BLaER1 treated with 17β-estradiol and CSF1 and Interleukin-3, amounts not matched to agents 10 nM and 100 nM (cell line): ENCODE measurements around the gene SEMA6A.

ENCODE experiments used
- H3K27ac ChIP-seq, 11 experiments: shearing (Covaris generic); formaldehyde crosslinking; 2 replicates each; pipeline ENCODE4 v1.8.1; 2022
- H3K27me3 ChIP-seq, 11 experiments: shearing (Covaris generic); formaldehyde crosslinking; 2 replicates each; pipeline ENCODE4 v1.8.1; 2022
- H3K36me3 ChIP-seq, 11 experiments: shearing (Covaris generic); formaldehyde crosslinking; 2 replicates each; pipeline ENCODE4 v1.8.1; 2022
- H3K4me1 ChIP-seq, 10 experiments: shearing (Covaris generic); formaldehyde crosslinking; 2 replicates each; pipeline ENCODE4 v1.8.1; 2022
- H3K4me2 ChIP-seq, 11 experiments: shearing (Covaris generic); formaldehyde crosslinking; 2 replicates each; pipeline ENCODE4 v1.8.1; 2022
- H3K4me3 ChIP-seq, 10 experiments: shearing (Covaris generic); formaldehyde crosslinking; 2 replicates each; pipeline ENCODE4 v1.8.1; 2022
- H3K9ac ChIP-seq, 11 experiments: shearing (Covaris generic); formaldehyde crosslinking; 2 replicates each; pipeline ENCODE4 v1.8.1; 2022
- H3K9me3 ChIP-seq, 11 experiments: shearing (Covaris generic); formaldehyde crosslinking; replicated peaks in 1 of 11; 2 replicates each; pipeline ENCODE4 v1.8.1; 2022
- H4K20me1 ChIP-seq, 11 experiments: shearing (Covaris generic); formaldehyde crosslinking; 2 replicates each; pipeline ENCODE4 v1.8.1; 2022
- Cebpa-rat ChIP-seq, 11 experiments: shearing (Covaris generic); IDR thresholded peaks; 2 replicates each; pipeline ENCODE4 v1.8.1; 2022

The SEMA6A gene

DNA sequence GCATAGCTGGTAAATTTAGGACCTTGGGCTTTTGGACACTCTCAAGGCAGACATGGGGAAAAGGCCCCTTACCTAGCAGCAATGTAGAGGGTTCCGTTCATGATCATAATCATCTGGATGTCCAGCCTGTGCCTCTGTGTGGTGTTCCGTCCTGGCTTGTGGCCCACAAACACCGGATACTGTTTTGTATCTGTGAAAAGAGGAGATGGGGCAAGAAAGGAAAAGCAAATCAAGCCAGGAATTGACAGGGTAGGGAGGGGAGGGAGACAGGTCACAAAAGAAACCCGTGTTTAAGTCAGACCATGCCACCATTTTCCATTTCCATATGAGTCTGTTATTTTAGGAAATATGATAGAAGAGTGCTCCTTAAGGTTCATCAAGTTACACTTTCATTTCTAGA, 72.5 kb downstream of the SEMA6A start:
- no peaks in the 10 kb centered on the region for H3K36me3 ChIP-seq
- no peak overlapping the region for H3K27ac ChIP-seq
- H3K4me1 ChIP-seq, result no peaks in the 10 kb centered on the region
- H3K9ac ChIP-seq, result no peak overlapping the region
- no peak overlapping the region for H3K4me3 ChIP-seq
- H4K20me1 ChIP-seq, result no peaks in the 10 kb centered on the region
- H3K27me3 ChIP-seq, result no peaks in the 10 kb centered on the region
- H3K4me2 ChIP-seq, result no peak overlapping the region
- TF ChIP-seq Cebpa-rat (IDR thresholded peaks at IDR 0.05), result no peak
- H3K9me3 ChIP-seq, result no peaks in the 10 kb centered on the region

DNA sequence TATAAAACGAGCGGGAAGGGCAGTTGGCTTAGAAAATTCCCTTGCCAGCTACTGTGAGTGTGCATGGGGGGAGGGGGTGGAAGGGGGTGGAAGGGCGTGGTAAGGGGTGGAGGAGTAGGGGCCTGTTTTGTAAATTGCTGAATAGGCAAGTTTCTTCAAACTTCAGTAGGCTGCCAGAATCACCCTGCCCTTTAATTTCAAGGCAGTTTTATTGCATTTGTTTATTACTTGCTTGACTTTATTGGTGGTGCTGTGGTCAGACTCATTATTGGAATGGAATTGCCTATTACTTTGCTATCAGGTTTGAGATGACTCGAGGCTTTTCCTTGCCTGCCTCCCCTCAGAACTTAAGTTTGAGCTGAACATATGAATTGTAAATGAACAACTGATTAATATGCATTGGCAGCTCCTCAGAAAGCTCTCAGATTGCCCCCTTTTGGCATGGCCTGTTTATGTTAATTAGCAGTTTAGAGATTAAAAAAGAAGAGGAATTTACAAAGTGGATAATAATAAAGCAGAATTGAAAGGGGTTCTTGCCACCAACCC, 76.0 kb downstream of the SEMA6A start:
- no peak overlapping the region for H3K27ac ChIP-seq
- H3K4me2 ChIP-seq, result no peak overlapping the region
- no peak overlapping the region for H3K4me3 ChIP-seq
- no peaks in the 10 kb centered on the region for H4K20me1 ChIP-seq
- H3K36me3 ChIP-seq, result no peaks in the 10 kb centered on the region
- H3K4me1 ChIP-seq, result peaks cover 0 to 30% (median 22%) of the 10 kb centered on the region in 10 experiments; a peak in 16 of 20 replicates
- no peaks in the 10 kb centered on the region; a peak in 1 of 22 replicates for H3K9me3 ChIP-seq
- no peaks in the 10 kb centered on the region for H3K27me3 ChIP-seq
- no peak overlapping the region for H3K9ac ChIP-seq
- TF ChIP-seq Cebpa-rat (IDR thresholded peaks at IDR 0.05), result no peak

DNA sequence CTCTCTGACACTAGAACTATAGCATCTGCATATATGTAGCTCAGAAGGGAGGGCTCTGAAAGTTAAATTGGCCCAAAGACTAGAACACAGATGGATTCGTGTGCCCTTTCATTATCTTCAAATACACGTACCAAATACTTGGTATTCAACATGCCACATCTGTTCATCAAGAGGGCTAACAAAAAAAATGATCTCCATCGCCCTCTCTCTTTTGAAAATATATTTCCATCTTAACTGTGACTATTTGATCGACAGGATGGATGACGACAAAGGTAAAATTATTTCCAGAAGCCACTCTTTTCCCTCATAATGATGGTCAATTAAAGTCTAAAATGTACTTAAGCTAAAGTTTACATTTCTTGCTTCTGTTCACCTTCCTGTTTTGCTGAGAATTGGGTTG, 77.0 kb downstream of the SEMA6A start:
- Histone ChIP-seq H4K20me1 (no peaks in the 10 kb centered on the region), H3K36me3 (no peaks in the 10 kb centered on the region), H3K4me3 (no peak overlapping the region)

DNA sequence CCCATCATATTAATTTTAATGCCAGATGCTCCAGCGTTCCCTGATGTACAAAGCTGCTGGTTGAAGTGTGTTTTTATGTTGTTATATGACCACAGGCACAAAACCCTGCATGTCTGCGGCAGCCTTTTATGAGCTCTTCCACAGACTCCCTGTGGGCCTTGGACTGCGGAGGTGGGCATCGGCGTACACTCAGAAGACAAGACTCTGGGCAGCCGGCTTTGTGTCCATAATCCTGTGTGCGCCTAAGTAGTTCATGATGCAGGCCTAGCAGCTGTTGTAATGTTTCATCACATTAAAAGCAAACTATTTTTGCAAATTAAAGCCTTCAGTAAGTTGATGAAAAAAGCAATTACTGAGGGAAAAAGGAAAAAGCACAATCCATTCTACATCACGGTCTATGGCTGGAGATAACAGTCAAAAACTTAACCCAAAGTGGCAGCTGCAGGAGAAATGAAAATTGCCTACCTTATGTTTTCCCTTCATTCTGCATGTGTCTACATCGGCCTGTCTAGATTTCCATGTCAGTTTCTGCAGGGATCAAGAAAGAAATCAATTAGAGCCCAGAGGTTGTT, 78.8 kb downstream of the SEMA6A start:
- H3K9ac ChIP-seq, result no peak overlapping the region
- H3K4me2 ChIP-seq, result peak overlapping the region in 8 of 11 experiments; percentile 38 to 79 (median 64); a peak in 16 of 22 replicates
- peaks cover 21 to 58% (median 46%) of the 10 kb centered on the region in 10 experiments for H3K4me1 ChIP-seq
- H3K27ac ChIP-seq, result no peak overlapping the region
- H3K9me3 ChIP-seq, result no peaks in the 10 kb centered on the region; a peak in 1 of 22 replicates
- H3K4me3 ChIP-seq, result no peak overlapping the region
- TF ChIP-seq Cebpa-rat (IDR thresholded peaks at IDR 0.05), result no peak
- no peaks in the 10 kb centered on the region for H4K20me1 ChIP-seq
- H3K36me3 ChIP-seq, result no peaks in the 10 kb centered on the region
- no peaks in the 10 kb centered on the region for H3K27me3 ChIP-seq

More for the DNA sequence above, 77.0 kb downstream of the SEMA6A start:
- H3K4me1 ChIP-seq, result peaks cover 4 to 40% (median 28%) of the 10 kb centered on the region in 10 experiments
- TF ChIP-seq Cebpa-rat (IDR thresholded peaks at IDR 0.05), result no peak
- H3K9ac ChIP-seq, result no peak overlapping the region
- no peaks in the 10 kb centered on the region for H3K27me3 ChIP-seq
- H3K9me3 ChIP-seq, result no peaks in the 10 kb centered on the region; a peak in 1 of 22 replicates
- no peak overlapping the region for H3K4me2 ChIP-seq
- no peak overlapping the region for H3K27ac ChIP-seq

DNA sequence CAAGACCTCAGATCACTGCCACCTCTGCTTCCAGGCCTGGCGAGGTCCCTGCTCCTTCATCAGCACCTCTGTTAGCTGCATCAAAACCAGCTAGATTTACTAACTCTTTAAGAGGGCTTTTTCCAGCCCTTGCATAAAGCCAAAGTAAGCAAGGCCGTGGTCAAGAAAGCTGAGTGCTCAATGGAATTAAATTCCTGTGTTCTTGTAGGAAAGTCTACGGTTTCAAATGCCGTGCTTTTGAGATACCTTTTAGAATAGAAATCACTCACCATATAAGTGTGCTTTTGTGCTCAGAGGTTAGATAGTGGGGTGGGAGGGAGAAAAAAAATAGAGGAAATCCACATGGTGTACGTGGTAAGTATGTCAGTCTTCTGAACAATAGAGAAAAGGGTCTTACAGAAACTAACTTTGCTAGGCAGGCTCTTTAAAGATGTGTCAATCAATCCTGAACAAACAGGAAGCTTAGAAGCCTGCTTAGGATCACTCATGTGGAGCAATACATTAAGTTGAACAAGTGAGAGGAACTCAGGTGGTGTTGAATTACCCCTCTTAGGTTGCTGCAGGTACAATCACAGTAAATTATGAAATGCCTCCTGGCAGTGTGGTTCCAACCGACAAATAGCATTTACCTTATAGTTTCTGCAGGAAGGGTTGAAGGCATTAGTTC, 79.7 kb downstream of the SEMA6A start:
- H3K4me1 ChIP-seq, result peaks cover 21 to 66% (median 53%) of the 10 kb centered on the region in 10 experiments
- H3K9ac ChIP-seq, result no peak overlapping the region
- H3K4me2 ChIP-seq, result peak overlapping the region in 9 of 11 experiments; percentile 10 to 79 (median 61); a peak in 18 of 22 replicates
- no peaks in the 10 kb centered on the region; a peak in 1 of 22 replicates for H3K9me3 ChIP-seq
- peak overlapping the region in 2 of 11 experiments; percentile 26 to 36; a peak in 2 of 22 replicates for H3K27ac ChIP-seq
- no peak for TF ChIP-seq Cebpa-rat (IDR thresholded peaks at IDR 0.05)
- H4K20me1 ChIP-seq, result no peaks in the 10 kb centered on the region
- no peak overlapping the region for H3K4me3 ChIP-seq
- H3K27me3 ChIP-seq, result no peaks in the 10 kb centered on the region
- H3K36me3 ChIP-seq, result no peaks in the 10 kb centered on the region

DNA sequence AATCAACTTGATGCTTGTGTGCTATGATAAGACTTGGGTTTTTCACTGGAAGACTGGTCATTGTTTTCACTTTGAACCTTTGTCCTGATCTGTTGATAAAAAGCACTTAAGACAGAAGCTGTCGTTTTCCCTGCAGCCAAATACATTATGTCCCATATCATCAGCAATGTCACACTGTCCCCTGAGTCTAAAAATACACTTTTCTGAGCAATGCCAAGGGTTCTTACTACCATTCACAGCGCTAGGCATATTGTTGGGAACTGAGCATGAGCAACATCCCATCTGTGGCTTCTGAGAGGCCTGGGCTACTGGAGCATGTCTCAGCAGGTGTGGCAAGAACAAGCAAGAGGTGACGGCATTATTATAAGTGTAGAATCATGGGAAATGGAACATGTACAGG, 81.8 kb downstream of the SEMA6A start:
- peaks cover 21 to 66% (median 53%) of the 10 kb centered on the region in 10 experiments for H3K4me1 ChIP-seq
- no peaks in the 10 kb centered on the region for H3K27me3 ChIP-seq
- no peak overlapping the region for H3K4me3 ChIP-seq
- H3K36me3 ChIP-seq, result no peaks in the 10 kb centered on the region
- H3K9me3 ChIP-seq, result no peaks in the 10 kb centered on the region; a peak in 1 of 22 replicates
- TF ChIP-seq Cebpa-rat (IDR thresholded peaks at IDR 0.05), result no peak
- no peaks in the 10 kb centered on the region for H4K20me1 ChIP-seq
- H3K9ac ChIP-seq, result no peak overlapping the region
- H3K27ac ChIP-seq, result peak overlapping the region in 6 of 11 experiments; percentile 24 to 59 (median 42); a peak in 12 of 22 replicates
- peak overlapping the region; percentile 52 to 69 (median 62); a peak in 21 of 22 replicates for H3K4me2 ChIP-seq

DNA sequence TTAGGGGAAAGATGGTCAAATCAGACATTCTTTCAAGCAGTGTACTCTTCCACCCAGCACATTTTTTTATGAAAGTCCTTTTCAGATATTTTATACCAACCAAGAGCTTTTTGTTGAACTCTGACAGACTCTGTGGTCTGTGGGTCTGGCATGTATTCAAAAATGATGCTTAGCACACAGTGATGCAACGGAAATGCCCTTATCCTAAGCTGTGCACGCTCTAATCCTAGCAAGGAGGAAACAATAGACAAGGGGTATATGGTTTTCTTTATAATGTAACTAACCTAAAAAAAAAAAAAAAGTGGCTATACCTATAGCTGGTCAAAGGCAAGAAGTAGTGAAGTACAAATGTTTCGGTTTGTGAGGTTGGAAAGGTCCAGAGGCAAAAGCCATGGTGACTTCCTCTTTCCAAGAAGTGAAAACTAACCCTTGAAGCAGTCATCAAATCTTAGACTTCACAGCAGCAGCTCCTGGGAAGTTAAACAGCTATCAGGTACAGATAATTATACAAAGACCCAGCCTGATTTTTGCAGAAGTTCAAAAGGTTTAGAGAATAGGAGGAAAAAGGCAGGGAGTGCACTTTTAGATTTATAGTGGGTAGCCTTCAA, 82.5 kb downstream of the SEMA6A start:
- H3K4me3 ChIP-seq, result no peak overlapping the region
- peak overlapping the region in 8 of 11 experiments; percentile 8 to 59 (median 32); a peak in 13 of 22 replicates for H3K27ac ChIP-seq
- no peaks in the 10 kb centered on the region for H3K36me3 ChIP-seq
- no peaks in the 10 kb centered on the region for H4K20me1 ChIP-seq
- H3K4me1 ChIP-seq, result peaks cover 21 to 66% (median 53%) of the 10 kb centered on the region in 10 experiments
- H3K9me3 ChIP-seq, result no peaks in the 10 kb centered on the region; a peak in 1 of 22 replicates
- no peaks in the 10 kb centered on the region for H3K27me3 ChIP-seq
- H3K4me2 ChIP-seq, result peak overlapping the region; percentile 52 to 69 (median 62)
- no peak overlapping the region for H3K9ac ChIP-seq
- TF ChIP-seq Cebpa-rat (IDR thresholded peaks at IDR 0.05), result peak in 4 of 11 experiments; percentile 16 to 24 (median 22); a peak in 1 of 22 replicates

DNA sequence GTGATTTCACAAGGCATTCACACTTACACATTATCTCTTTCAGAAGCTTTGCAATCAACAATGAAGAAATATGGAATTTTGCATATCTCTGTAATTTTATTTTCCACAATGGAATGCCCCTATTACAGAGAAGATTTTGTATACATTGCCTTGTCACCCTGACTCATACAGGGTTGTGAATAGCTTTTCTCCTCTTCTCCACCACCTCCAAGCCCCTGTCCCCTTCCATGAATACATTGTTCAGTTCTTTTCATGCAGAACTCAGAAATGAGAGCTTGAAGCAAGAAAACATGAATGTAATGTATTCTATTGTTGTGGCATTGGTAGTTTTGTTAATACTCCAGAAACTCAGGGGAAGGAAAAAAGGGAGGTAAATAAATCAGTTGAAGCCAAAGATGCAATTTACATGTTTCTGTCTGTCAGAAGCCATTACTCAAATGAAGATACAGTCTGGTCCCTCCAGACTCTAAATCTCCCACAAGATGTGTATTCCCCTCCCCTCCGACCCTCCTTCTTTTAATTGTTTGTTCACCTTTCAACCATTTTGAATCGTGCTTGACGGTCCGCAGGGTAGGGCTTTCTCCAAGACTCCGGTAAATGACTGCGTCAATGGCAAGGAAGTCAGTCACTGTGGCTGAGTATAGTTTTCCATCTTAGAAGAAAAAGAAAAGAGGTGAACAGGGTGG, 86.1 kb downstream of the SEMA6A start:
- peaks cover 20 to 34% (median 31%) of the 10 kb centered on the region in 10 experiments for H3K4me1 ChIP-seq
- H4K20me1 ChIP-seq, result no peaks in the 10 kb centered on the region
- no peak for TF ChIP-seq Cebpa-rat (IDR thresholded peaks at IDR 0.05)
- no peaks in the 10 kb centered on the region; a peak in 1 of 22 replicates for H3K9me3 ChIP-seq
- H3K27me3 ChIP-seq, result no peaks in the 10 kb centered on the region
- no peaks in the 10 kb centered on the region for H3K36me3 ChIP-seq
- no peak overlapping the region for H3K27ac ChIP-seq
- H3K4me2 ChIP-seq, result no peak overlapping the region
- no peak overlapping the region for H3K9ac ChIP-seq
- H3K4me3 ChIP-seq, result no peak overlapping the region

DNA sequence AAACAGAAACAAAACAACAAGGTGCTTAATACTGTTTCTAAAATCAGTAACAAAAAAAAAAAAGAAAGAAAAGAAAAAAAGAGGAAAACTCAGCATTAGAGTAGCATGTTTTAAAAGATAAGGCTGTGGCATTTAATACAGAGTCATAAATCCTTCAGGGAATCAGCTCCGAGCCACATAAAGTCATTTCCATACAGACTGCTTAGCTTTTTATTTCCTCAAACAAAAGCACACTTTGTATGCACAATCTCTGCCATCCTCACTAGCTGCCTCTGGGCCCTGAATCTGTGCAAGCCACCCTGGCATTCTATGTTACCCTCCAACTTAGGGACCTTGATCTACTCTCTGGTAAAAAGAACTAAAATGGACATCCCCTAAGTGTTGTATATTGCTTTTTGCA, 87.6 kb downstream of the SEMA6A start:
- no peaks in the 10 kb centered on the region; a peak in 1 of 22 replicates for H3K9me3 ChIP-seq
- no peaks in the 10 kb centered on the region for H4K20me1 ChIP-seq
- no peak overlapping the region for H3K27ac ChIP-seq
- no peak overlapping the region for H3K4me2 ChIP-seq
- H3K4me3 ChIP-seq, result no peak overlapping the region
- H3K27me3 ChIP-seq, result no peaks in the 10 kb centered on the region
- H3K36me3 ChIP-seq, result no peaks in the 10 kb centered on the region
- H3K4me1 ChIP-seq, result peaks cover 11 to 20% (median 19%) of the 10 kb centered on the region in 10 experiments
- no peak for TF ChIP-seq Cebpa-rat (IDR thresholded peaks at IDR 0.05)
- no peak overlapping the region for H3K9ac ChIP-seq
